ENCODE results near the gene CACTIN.
A peak's percentile ranks its signal among the peaks of the same experiment; 100 is the strongest.

DNA sequence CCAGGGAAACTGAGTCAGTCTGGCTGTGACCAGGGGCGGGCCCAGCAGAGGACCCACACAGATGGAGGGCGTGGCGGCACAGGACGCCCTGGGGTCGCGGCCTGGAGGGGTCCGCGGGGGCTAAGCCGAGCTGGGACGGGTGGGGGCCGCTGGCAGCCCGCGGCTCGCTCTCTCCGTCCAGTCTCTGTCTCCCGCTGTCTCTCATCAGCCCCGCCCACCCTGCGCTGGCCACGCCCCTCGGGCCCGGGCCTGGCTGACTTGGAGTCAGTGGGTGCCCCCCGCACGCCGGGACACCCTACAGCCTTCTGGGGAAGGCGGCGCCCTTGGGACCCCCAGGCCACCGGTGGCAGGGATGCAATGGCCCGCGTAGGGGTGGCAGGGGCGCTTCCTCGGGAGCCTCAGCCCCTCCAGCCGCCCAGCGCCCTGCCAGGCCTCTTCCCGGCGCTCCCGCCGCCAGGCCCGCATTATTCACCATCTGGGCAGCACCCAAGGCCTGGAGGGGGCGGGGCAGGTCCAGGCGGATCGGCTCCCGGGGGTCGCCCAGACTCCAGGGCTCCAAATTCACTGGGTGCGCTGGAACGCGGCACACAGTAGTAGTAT, 19.8 kb downstream of the CACTIN start, which contains the start of gene TBXA2R:
- TF ChIP-seq POLR2AphosphoS5 (IDR thresholded peaks at IDR 0.05), result peak; percentile 63 to 73
- TF ChIP-seq, protein P1, sequence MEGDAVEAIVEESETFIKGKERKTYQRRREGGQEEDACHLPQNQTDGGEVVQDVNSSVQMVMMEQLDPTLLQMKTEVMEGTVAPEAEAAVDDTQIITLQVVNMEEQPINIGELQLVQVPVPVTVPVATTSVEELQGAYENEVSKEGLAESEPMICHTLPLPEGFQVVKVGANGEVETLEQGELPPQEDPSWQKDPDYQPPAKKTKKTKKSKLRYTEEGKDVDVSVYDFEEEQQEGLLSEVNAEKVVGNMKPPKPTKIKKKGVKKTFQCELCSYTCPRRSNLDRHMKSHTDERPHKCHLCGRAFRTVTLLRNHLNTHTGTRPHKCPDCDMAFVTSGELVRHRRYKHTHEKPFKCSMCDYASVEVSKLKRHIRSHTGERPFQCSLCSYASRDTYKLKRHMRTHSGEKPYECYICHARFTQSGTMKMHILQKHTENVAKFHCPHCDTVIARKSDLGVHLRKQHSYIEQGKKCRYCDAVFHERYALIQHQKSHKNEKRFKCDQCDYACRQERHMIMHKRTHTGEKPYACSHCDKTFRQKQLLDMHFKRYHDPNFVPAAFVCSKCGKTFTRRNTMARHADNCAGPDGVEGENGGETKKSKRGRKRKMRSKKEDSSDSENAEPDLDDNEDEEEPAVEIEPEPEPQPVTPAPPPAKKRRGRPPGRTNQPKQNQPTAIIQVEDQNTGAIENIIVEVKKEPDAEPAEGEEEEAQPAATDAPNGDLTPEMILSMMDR (IDR thresholded peaks at IDR 0.05), result no peak
- no peak for TF ChIP-seq POLR2A (IDR thresholded peaks at IDR 0.05; ENCODE audit: low read depth)
- no peak for TF ChIP-seq EP300 (IDR thresholded peaks at IDR 0.05)
